Neutrophil (primary cell): Measurements from ENCODE around the gene ARHGEF25.
"Not testable (repeated sequence)": the region's sequence is repeated elsewhere in the genome, so short reads cannot be mapped to it uniquely, and the experiment has no call there.

Experiments used
- H3K27ac ChIP-seq: fragments of 200-600 bp; sonication (generic); 2 replicates; pipeline ENCODE4 v1.5.1; 2016; ENCODE audit warnings: mild to moderate bottlenecking, moderate library complexity
- H3K27me3 ChIP-seq: fragments of 200-600 bp; sonication (generic); 2 replicates; pipeline ENCODE4 v1.6.0; 2016; ENCODE audit warnings: mild to moderate bottlenecking
- H3K36me3 ChIP-seq: fragments of 200-600 bp; sonication (generic); 2 replicates; pipeline ENCODE4 v1.5.1; 2017
- H3K4me1 ChIP-seq, 2 experiments: fragments of 200-600 bp in 1 of 2; sonication (generic) in 1 of 2; 1 replicate in 1 of 2; 2 replicates in 1 of 2; pipeline versions ENCODE4 v1.5.1 to v1.6.1; 2013 to 2016; ENCODE audit warnings: low read depth in 1 of 2, low read length in 1 of 2, mild to moderate bottlenecking in 1 of 2, moderate library complexity in 1 of 2; ENCODE audit not compliant: control insufficient read depth in 1 of 2, insufficient read depth in 1 of 2
- H3K4me3 ChIP-seq, 2 experiments: fragments of 200-600 bp in 1 of 2; sonication (generic) in 1 of 2; 1 replicate in 1 of 2; 2 replicates in 1 of 2; pipeline ENCODE4 v1.5.1; 2013 to 2016; ENCODE audit warnings: low read depth in 1 of 2, low read length in 1 of 2, mild to moderate bottlenecking in 1 of 2, moderate library complexity in 1 of 2
- H3K9me3 ChIP-seq: fragments of 200-600 bp; sonication (generic); 2 replicates; pipeline ENCODE4 v1.5.1; 2016
- CTCF ChIP-seq: fragments of 200-600 bp; sonication (generic); IDR thresholded peaks from 2 replicates; pipeline ENCODE4 v1.5.1; 2016; ENCODE audit warnings: antibody characterized with exemption

The ARHGEF25 gene

GRCh38 chr12:57657744-57658143 lies 46.5 kb downstream of the ARHGEF25 start:
- Histone ChIP-seq H3K4me3 (no peak overlapping the region), H3K27ac (no peak overlapping the region), H3K9me3 (peaks cover 9% of the 10 kb centered on the region), H3K4me1 (no peaks in the 10 kb centered on the region), H3K36me3 (no peaks in the 10 kb centered on the region), H3K27me3 (peaks cover 31% of the 10 kb centered on the region)
- TF ChIP-seq CTCF: no peak

- peaks cover 26% of the 10 kb centered on the region for H3K27me3 ChIP-seq
- TF ChIP-seq CTCF: no peak
- H3K4me1 ChIP-seq: no peaks in the 10 kb centered on the region
- no peak overlapping the region for H3K27ac ChIP-seq
- no peaks in the 10 kb centered on the region for H3K36me3 ChIP-seq
- no peak overlapping the region for H3K4me3 ChIP-seq
- peaks cover 4% of the 10 kb centered on the region for H3K9me3 ChIP-seq
Measured at GRCh38 chr12:57658890-57659289, 47.7 kb downstream of the ARHGEF25 start.

- Histone ChIP-seq H3K27ac (no peak overlapping the region), H3K9me3 (peaks cover 4% of the 10 kb centered on the region), H3K36me3 (no peaks in the 10 kb centered on the region), H3K27me3 (peaks cover 22% of the 10 kb centered on the region), H3K4me1 (no peaks in the 10 kb centered on the region), H3K4me3 (no peak overlapping the region)
- TF ChIP-seq CTCF: no peak
Measured at GRCh38 chr12:57661376-57661775, 50.1 kb downstream of the ARHGEF25 start.

- H3K27me3 ChIP-seq: peaks cover 19% of the 10 kb centered on the region
Measured at GRCh38 chr12:57665066-57665820, 54.0 kb downstream of the ARHGEF25 start.

More at GRCh38 chr12:57665066-57665820, 54.0 kb downstream of the ARHGEF25 start:
- H3K27ac ChIP-seq, H3K36me3 ChIP-seq, H3K4me1 ChIP-seq, H3K9me3 ChIP-seq, H3K4me3 ChIP-seq: not testable (repeated sequence)
